ENCODE measurements around the gene YWHAH. TPM values are rescaled to one million over a fixed set of nuclear protein-coding genes. Genes with fewer than 3 reads are reported as not detected.
A peak's percentile ranks its signal among the peaks of the same experiment; 100 is the strongest.

YWHAH gene
- total RNA-seq, 1 donor from 2014 or later: 139 TPM

DNA sequence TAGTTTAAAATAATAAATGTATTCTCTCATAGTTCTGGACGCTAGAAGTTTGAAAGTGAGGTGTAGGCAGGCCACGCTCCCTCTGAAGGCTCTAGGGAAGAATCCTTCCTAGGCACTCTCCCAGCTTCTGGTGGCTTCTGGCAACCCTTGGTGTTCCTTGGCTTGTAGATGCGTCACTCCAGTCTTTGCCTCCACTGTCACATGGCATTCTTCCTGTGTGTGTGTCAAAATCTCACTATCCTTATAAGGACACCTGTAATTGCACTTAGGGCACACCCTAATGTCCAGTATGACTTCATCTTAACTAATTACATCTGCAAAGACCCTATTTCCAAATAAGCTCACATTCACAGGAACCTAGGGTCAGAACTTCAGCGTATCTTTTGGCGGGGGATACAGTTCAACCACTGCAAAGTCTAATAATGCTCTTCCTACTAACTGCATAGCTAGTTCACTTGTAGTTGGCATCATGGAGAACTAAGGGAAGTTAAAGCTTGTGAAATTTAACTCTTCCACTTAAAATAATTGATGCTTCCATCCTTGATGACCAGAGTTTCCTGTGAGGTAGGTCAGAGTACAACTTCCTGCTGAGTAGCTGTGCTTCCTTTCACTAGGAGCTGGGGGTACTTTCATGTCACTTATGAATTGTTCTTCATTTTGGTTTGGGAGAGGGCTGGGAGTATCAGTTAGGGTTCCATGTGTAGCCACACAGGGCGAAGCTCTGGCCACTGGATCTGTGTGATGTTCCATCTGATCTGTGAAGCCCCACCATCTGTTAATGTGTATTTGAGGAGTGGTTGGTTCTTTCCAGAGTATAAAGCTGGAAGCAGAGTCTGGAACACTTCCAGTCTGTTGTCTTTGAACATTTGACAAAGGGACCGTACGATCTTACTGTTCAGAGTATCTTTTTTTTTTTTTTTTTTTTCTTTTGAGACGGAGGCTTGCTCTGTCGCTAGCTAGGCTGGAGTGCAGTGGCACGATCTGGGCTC lies 10.5 kb downstream of the YWHAH start:
- no peaks in the 10 kb centered on the region for H3K27me3 ChIP-seq
- DNase-seq (ENCODE audit: low spot score in 2 of 2): peak; percentile 47 to 81
- no peak overlapping the region for H3K4me3 ChIP-seq
- no peak for TF ChIP-seq CTCF (IDR thresholded peaks at IDR 0.05)
- H3K36me3 ChIP-seq: peaks cover 21 to 34% of the 10 kb centered on the region in 2 donors
- no peaks in the 10 kb centered on the region for H3K9me3 ChIP-seq
- H3K4me1 ChIP-seq: peaks cover 17 to 45% of the 10 kb centered on the region in 2 donors
- H3K27ac ChIP-seq: peak overlapping the region; percentile 80 to 84
- intact Hi-C loops (cut with DNase I): no loop called here

- no peak for TF ChIP-seq CTCF (IDR thresholded peaks at IDR 0.05)
- intact Hi-C loops (cut with DNase I): loop anchor here (2.0 kb wide), 1 partner anchor 14 kb away; no protein-coding TSS in a partner anchor
- Histone ChIP-seq H3K4me3 (no peak overlapping the region), H3K4me1 (peaks cover 8 to 34% of the 10 kb centered on the region in 2 donors), H3K27ac (no peak overlapping the region), H3K9me3 (no peaks in the 10 kb centered on the region), H3K27me3 (no peaks in the 10 kb centered on the region), H3K36me3 (peaks cover 21 to 34% of the 10 kb centered on the region in 2 donors)
- no peak for DNase-seq (ENCODE audit: low spot score in 2 of 2)
Observed at GRCh38 chr22:31956360-31956759, 12.0 kb downstream of the YWHAH start.

DNA sequence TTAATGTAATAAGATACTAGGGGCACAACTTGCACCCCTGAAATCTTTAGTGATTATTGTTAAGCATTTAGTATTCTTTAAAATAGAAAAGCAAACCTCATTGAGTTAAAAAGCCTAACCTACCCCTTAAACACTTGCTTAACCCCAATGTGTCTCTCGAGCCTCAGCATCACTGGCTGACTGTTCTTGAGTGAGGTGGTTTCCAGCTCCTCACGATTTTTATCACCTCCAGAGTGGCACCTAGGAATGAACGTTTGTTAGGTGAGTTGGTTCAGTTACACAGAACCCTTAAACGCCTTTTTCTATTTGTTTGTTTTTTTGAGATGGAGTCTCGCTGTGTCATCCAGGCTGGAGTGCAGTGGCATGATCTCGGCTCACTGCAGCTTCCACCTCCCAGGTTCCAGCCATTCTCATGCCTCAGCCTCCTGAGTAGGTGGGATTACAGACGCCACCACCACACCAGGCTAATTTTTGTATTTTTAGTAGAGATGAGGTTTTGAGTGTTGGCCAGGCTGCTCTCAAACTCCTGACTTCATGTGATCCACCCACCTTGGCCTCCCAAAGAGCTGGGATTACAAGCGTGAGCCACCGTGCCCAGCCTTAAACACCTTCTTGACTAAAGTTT lies 13.7 kb downstream of the YWHAH start:
- peaks cover 5 to 18% of the 10 kb centered on the region in 2 donors for H3K4me1 ChIP-seq
- intact Hi-C loops (cut with DNase I): loop anchor here (2.0 kb wide), 1 partner anchor 15 kb away; no protein-coding TSS in a partner anchor
- no peak for DNase-seq (ENCODE audit: low spot score in 2 of 2)
- no peaks in the 10 kb centered on the region for H3K9me3 ChIP-seq
- TF ChIP-seq CTCF (IDR thresholded peaks at IDR 0.05): no peak
- H3K36me3 ChIP-seq: peaks cover 21 to 34% of the 10 kb centered on the region in 2 donors
- H3K27me3 ChIP-seq: no peaks in the 10 kb centered on the region
- H3K27ac ChIP-seq: no peak overlapping the region
- no peak overlapping the region for H3K4me3 ChIP-seq

DNA sequence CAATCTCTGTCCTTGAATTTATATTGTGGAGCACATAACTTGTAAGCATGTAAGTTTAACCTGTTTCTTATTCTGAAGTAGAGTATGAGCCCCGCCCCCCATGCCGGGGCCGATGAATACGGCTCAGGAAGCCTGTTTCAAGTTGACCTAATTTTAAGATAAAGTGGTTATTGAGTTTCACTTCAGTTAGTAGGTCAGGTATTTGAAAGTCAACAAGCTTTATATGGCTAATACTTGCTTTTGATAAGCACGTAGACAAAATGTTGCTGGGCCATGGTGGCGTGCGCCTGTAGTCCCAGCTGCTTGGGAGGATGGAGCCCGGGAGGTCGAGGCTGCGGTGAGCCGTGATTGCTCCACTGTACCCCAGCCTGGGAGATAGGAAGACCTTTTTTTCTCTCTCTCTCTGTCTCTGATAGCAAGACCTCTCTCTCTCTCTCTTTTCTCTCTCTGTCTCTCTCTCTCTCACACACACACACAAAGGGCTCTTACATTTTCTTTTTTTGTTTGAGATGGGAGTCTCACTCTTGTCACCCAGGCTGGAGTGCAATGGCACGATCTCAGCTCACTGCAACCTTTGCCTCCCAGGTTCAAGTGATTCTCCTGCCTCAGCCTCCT lies 14.4 kb downstream of the YWHAH start:
- intact Hi-C loops (cut with DNase I): no loop called here

More for the DNA sequence above, 14.4 kb downstream of the YWHAH start:
- Histone ChIP-seq H3K9me3 (no peaks in the 10 kb centered on the region), H3K27ac (no peak overlapping the region), H3K4me3 (no peak overlapping the region), H3K36me3 (peaks cover 21 to 34% of the 10 kb centered on the region in 2 donors), H3K4me1 (peaks cover 0 to 12% of the 10 kb centered on the region in 2 donors), H3K27me3 (no peaks in the 10 kb centered on the region)
- no peak for DNase-seq (ENCODE audit: low spot score in 2 of 2)
- TF ChIP-seq CTCF (IDR thresholded peaks at IDR 0.05): no peak
